IPS DF 6.9 (cell line): ENCODE measurements around the gene PSMD8.
"Not testable (repeated sequence)": the region's sequence is repeated elsewhere in the genome, so short reads cannot be mapped to it uniquely, and the experiment has no call there.

Source experiments
- DNase-seq: peaks from one replicate; pipeline ENCODE4 v3.0.0-alpha.2; 2013; ENCODE audit warnings: low read depth, low spot score
- H3K27ac ChIP-seq: one replicate; pipeline ENCODE4 v1.5.1; 2013; ENCODE audit warnings: low read length, control low read depth
- H3K27me3 ChIP-seq: 2 replicates; pipeline ENCODE4 v1.6.1; 2013; ENCODE audit warnings: mild to moderate bottlenecking, low read length; ENCODE audit not compliant: control insufficient read depth, insufficient read depth
- H3K36me3 ChIP-seq: 2 replicates; pipeline ENCODE4 v1.6.1; 2013; ENCODE audit warnings: low read length; ENCODE audit not compliant: control insufficient read depth, insufficient read depth
- H3K4me1 ChIP-seq: 2 replicates; pipeline ENCODE4 v1.6.1; 2013; ENCODE audit warnings: low read length; ENCODE audit not compliant: control insufficient read depth, insufficient read depth
- H3K4me3 ChIP-seq: 2 replicates; pipeline ENCODE4 v1.5.1; 2013; ENCODE audit warnings: mild to moderate bottlenecking, low read length
- H3K9me3 ChIP-seq: 2 replicates; pipeline ENCODE4 v1.6.1; 2013; ENCODE audit warnings: low read length, inconsistent platforms; ENCODE audit not compliant: control insufficient read depth, insufficient read depth
- WGBS: extraction: QIAGEN DNeasy Blood & Tissue Kit; methylation state at CpG from one replicate; pipeline ENCODE4 v1.1.7; 2013; ENCODE audit warnings: mixed read lengths, missing lambda C conversion rate; ENCODE audit not compliant: insufficient read length, insufficient coverage; 5-methylcytosine and 5-hydroxymethylcytosine counted together

PSMD8 gene

DNA sequence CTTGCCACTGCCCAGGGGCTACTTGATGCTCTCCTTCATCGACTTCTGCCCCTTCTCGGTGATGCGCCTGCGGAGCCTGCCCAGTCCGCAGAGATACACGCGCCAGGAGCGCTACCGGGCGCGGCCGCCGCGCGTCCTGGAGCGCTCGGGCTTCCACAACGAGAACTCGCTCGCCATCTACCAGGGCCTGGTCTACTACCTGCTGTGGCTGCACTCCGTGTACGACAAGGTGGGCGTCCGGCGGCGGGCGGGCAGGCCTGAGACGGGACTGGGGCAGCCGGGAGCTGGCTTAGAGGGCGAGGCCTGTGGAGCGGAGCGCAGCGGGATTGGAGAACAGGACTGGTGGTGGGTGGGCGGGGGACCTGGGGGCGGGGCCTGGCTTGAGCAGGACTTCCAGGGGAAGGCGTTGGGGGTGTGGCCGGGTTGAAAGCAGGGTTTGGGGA lies 12.7 kb upstream of the PSMD8 start:
- no peak overlapping the region for H3K27ac ChIP-seq
- peak; percentile 68 for DNase-seq
- no peaks in the 10 kb centered on the region for H3K36me3 ChIP-seq
- no peaks in the 10 kb centered on the region for H3K9me3 ChIP-seq
- whole genome bisulfite sequencing, result no CpG with 5 or more reads among the region's 37 CpGs
- H3K27me3 ChIP-seq, result peaks cover 3% of the 10 kb centered on the region; the same call in 1 of the 2 replicates
- H3K4me1 ChIP-seq, result no peaks in the 10 kb centered on the region; the same call in 1 of the 2 replicates
- peak overlapping the region; percentile 52 for H3K4me3 ChIP-seq

DNA sequence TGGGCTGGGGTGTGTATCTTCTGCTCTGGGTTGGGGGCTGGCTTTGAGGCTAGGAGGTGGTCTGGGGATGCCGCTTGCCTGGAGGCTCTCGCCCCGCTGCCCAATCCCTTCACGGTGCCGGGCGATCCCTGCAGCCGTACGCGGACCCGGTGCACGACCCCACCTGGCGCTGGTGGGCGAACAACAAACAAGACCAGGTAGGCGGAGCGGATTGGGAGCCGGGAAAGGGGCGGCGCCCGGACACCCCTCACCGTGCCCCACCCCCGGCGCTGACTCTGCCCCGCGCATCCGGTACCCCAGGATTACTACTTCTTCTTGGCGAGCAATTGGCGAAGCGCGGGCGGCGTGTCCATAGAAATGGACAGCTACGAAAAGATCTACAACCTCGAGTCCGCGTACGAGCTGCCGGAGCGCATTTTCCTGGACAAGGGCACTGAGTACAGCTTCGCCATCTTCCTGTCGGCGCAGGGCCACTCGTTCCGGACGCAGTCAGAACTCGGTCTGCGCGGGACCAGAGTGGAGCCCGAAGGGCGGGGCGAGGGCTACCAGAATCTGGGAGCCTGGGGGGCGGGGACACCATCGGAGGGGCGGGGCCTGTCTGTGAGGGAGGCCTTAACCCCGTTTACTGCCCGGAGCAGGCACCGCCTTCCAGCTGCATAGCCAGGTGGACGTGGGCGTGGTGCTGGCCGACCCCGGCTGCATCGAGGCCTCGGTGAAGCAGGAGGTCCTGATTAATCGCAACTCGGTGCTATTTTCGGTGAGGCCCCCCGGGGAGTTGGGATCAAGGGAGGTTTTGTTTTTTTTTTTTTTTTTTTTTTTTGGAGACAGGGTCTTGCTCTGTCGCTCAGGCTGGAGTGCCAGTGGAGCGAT lies 12.1 kb upstream of the PSMD8 start:
- H3K4me3 ChIP-seq, result peak overlapping the region; percentile 52; the same call in 1 of the 2 replicates
- peak; percentile 60 for DNase-seq
- no peak overlapping the region for H3K27ac ChIP-seq
- no CpG with 5 or more reads among the region's 68 CpGs for whole genome bisulfite sequencing
- H3K27me3 ChIP-seq, result peaks cover 3% of the 10 kb centered on the region; the same call in 1 of the 2 replicates
- H3K9me3 ChIP-seq, result no peaks in the 10 kb centered on the region
- no peaks in the 10 kb centered on the region; the same call in 1 of the 2 replicates for H3K4me1 ChIP-seq
- H3K36me3 ChIP-seq, result no peaks in the 10 kb centered on the region

DNA sequence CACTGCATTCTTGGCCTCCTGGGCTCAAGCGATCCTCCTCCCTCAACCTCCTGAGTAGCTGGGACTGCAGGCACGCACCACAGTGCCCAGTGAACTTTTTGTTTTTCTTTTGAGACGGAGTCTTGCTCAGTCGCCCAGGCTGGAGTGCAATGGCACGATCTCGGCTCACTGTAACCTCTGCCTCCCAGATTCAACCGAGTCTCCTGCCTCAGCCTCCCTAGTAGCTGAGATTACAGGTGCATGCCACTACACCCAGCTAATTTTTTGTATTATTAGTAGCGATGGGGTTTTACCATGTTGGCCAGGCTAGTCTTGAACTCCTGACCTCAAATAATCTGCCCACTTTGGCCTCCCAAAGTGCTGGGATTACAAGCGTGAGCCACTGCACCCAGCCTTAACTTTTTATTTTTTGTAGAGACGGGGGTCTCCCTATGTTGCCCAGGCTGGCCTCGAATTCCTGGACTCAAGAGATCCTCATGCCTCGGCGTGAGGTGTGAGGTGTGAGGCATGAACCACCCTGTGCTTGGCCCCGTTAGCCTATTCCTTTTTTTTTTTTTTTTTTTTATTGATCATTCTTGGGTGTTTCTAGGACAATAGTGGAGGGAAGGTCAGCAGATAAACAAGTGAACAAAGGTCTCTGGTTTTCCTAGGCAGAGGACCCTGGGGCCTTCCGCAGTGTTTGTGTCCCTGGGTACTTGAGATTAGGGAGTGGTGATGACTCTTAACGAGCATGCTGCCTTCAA lies 11.3 kb upstream of the PSMD8 start:
- WGBS, result no CpG with 5 or more reads among the region's 16 CpGs
- H3K27ac ChIP-seq, result not testable (repeated sequence)

DNA sequence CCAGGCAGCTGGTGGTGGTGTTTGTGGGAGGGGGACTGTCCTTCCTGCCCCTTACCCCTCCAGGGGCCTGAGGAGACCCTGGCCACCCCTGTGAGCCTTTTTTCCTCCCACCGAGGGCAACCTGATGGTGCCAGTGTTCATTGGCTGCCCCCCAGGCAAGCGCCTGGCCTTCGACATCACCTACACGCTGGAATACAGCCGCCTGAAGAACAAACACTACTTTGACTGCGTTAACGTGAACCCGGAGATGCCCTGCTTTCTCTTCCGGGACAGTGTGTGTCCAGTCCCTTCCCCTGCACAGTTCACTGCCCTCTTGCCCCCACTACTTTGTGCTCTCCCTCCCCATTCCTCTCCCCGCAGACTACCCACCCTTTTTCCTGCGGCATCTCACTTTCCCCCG lies 7.3 kb upstream of the PSMD8 start:
- no peak overlapping the region for H3K4me3 ChIP-seq
- no peaks in the 10 kb centered on the region for H3K4me1 ChIP-seq
- H3K9me3 ChIP-seq, result no peaks in the 10 kb centered on the region
- DNase-seq, result no peak
- H3K27me3 ChIP-seq, result no peaks in the 10 kb centered on the region
- no peak overlapping the region for H3K27ac ChIP-seq
- WGBS, result no CpG with 5 or more reads among the region's 12 CpGs
- no peaks in the 10 kb centered on the region for H3K36me3 ChIP-seq

More for the DNA sequence above, 11.3 kb upstream of the PSMD8 start:
- not testable (repeated sequence) for H3K36me3 ChIP-seq, H3K4me3 ChIP-seq, DNase-seq, H3K4me1 ChIP-seq, H3K9me3 ChIP-seq, H3K27me3 ChIP-seq

DNA sequence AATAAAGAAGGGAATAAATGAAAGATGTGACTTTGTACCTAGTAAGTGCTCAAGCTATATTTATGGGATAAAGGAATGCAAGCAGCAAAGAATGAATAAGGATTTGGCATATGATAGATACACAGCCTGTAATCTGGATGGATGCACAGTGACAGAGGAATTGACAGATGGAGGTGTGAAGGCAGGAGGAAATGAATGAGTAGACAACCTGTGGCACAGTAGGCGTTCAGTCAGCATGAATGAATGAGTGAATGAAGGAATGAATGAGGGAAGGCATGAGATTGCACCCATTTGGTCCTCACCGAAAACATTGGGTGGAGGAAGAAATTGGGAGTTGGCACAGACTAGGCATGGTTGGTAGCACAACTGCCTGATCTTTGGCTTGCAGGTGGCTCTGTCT lies 4.8 kb upstream of the PSMD8 start:
- H3K27ac ChIP-seq, result no peak overlapping the region
- H3K9me3 ChIP-seq, result no peaks in the 10 kb centered on the region
- no CpG with 5 or more reads among the region's 2 CpGs for WGBS
- no peaks in the 10 kb centered on the region for H3K36me3 ChIP-seq
- H3K4me1 ChIP-seq, result no peaks in the 10 kb centered on the region
- no peak overlapping the region for H3K4me3 ChIP-seq
- H3K27me3 ChIP-seq, result no peaks in the 10 kb centered on the region
- no peak for DNase-seq

DNA sequence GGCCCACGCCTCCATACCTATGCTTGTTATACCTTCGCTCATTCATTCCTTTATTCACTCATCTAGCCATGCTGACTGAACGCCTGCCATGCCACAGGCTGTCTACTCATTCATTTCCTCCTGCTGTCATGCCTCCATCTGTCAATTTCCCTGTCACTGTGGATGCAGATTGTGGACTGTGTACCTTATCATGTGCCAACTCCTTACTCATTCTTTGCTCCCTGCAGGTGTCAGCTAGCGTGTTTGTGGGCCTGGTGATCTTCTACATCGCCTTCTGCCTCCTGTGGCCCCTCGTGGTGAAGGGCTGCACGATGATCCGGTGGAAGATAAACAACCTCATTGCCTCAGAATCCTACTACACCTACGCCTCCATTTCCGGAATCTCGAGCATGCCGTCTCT lies 4.1 kb upstream of the PSMD8 start:
- H3K36me3 ChIP-seq, result no peaks in the 10 kb centered on the region
- no peaks in the 10 kb centered on the region for H3K9me3 ChIP-seq
- WGBS, result no CpG with 5 or more reads among the region's 12 CpGs
- DNase-seq, result no peak
- H3K27me3 ChIP-seq, result no peaks in the 10 kb centered on the region
- no peak overlapping the region for H3K27ac ChIP-seq
- H3K4me3 ChIP-seq, result no peak overlapping the region
- H3K4me1 ChIP-seq, result no peaks in the 10 kb centered on the region

DNA sequence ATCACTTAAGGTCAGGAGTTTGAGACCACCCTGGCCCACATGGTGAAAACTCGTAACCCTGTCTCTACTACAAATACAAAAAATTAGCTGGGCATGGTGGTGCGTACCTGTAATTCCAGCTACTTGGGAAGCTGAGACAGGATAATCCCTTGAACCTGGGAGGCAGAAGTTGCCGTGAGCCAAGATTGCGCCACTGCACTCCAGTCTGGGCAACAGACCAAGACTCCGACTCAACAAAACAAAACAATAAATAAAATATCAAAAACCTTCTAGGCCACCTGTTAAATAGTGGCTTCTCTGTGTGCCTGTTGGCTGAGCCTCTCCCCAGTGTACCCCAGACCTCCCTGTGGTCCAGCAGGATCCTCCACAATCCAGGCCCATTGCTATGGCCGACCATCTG lies 3.3 kb upstream of the PSMD8 start:
- Histone ChIP-seq H3K36me3 (no peaks in the 10 kb centered on the region), H3K4me3 (no peak overlapping the region), H3K9me3 (no peaks in the 10 kb centered on the region), H3K4me1 (0 out of 2 replicates have a peak, but pooled peaks cover 4% of the 10 kb centered on the region), H3K27me3 (no peaks in the 10 kb centered on the region), H3K27ac (no peak overlapping the region)
- DNase-seq, result no peak
- no CpG with 5 or more reads among the region's 6 CpGs for WGBS

DNA sequence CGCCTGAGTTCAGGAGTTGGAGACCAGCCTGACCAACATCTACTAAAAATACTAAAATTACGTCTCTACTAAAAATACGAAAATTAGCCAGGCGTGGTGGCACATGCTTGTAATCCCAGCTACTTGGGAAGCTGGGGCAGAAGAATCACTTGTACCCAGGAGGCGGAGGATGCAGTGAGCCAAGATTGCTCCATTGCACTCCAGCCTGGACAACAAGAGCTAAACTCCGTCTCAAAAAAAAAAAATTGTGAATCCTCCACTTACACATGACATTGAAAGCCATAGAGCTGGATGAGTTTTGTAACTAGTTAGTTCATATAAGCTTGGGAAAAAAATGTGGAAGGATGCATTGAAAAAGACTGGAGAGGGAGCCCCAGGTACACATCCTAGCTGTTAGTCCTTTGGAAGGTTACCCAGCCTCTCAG lies 452 bp upstream of the PSMD8 start:
- no CpG with 5 or more reads among the region's 6 CpGs for WGBS
- H3K4me3 ChIP-seq, result peak overlapping the region; percentile 14; the same call in 1 of the 2 replicates
- no peak overlapping the region for H3K27ac ChIP-seq
- H3K27me3 ChIP-seq, result no peaks in the 10 kb centered on the region
- DNase-seq, result no peak
- 0 out of 2 replicates have a peak, but pooled peaks cover 4% of the 10 kb centered on the region for H3K4me1 ChIP-seq
- H3K36me3 ChIP-seq, result no peaks in the 10 kb centered on the region
- no peaks in the 10 kb centered on the region for H3K9me3 ChIP-seq

DNA sequence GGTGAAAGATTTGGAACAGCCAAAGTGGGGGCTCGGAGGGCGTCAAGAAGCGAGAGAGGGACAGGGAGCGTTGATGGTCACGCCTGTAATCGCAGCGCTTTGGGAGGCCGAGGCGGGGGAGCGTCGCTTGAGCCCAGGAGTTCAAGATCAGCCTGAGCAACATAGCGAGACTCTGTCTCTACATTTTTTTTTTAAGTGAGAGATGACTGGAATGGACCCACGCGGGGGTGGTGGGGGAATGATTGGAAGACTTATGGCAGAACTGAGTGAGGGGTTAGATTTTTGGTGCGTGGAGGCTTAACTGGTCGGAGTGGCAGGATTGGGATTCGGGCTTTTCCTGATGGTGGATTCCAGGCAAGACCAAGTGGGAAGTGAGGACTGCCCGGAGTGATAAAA lies 725 bp downstream of the PSMD8 start:
- H3K36me3 ChIP-seq, result peaks cover 5% of the 10 kb centered on the region; the same call in 1 of the 2 replicates
- 0 out of 2 replicates have a peak, but pooled peaks cover 4% of the 10 kb centered on the region for H3K4me1 ChIP-seq
- no CpG with 5 or more reads among the region's 18 CpGs for WGBS
- no peaks in the 10 kb centered on the region for H3K27me3 ChIP-seq
- no peak overlapping the region for H3K27ac ChIP-seq
- no peak for DNase-seq
- H3K9me3 ChIP-seq, result no peaks in the 10 kb centered on the region
- H3K4me3 ChIP-seq, result peak overlapping the region; percentile 84

DNA sequence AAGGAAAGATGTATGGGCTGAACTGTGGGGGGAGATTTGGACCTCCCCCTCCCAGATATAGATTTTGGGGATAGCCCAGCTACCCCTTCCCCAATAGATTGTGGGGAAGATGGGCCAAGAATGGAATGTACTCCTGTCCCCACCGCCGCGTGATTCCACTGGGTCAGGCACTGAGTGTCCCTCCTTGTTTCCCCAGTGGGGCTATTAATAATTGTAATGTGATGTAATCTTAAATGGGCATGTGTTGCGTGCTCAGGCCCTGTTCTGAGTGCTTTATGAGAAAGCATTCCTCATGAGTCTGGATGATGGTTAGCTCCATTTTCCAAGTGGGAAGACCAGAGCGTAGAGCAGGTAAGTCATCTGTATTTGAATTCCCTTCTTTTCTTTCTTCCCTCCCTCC lies 1.4 kb downstream of the PSMD8 start:
- no peaks in the 10 kb centered on the region for H3K27me3 ChIP-seq
- no CpG with 5 or more reads among the region's 5 CpGs for WGBS
- peaks cover 10% of the 10 kb centered on the region; the same call in 1 of the 2 replicates for H3K36me3 ChIP-seq
- H3K4me3 ChIP-seq, result peak overlapping the region; percentile 84; the same call in 1 of the 2 replicates
- H3K4me1 ChIP-seq, result 0 out of 2 replicates have a peak, but pooled peaks cover 4% of the 10 kb centered on the region
- no peak overlapping the region for H3K27ac ChIP-seq
- H3K9me3 ChIP-seq, result no peaks in the 10 kb centered on the region
- no peak for DNase-seq
